ENCODE results near the gene SLC2A3. TPM values are rescaled to one million over a fixed set of nuclear protein-coding genes. Genes with fewer than 3 reads are reported as not detected.

SLC2A3 gene
- total and polyA plus RNA-seq, 2 donors (not counting 3 experiments of a cell fraction or from before 2014, with no cell fraction given) = 13.9 to 20.8 TPM

DNA sequence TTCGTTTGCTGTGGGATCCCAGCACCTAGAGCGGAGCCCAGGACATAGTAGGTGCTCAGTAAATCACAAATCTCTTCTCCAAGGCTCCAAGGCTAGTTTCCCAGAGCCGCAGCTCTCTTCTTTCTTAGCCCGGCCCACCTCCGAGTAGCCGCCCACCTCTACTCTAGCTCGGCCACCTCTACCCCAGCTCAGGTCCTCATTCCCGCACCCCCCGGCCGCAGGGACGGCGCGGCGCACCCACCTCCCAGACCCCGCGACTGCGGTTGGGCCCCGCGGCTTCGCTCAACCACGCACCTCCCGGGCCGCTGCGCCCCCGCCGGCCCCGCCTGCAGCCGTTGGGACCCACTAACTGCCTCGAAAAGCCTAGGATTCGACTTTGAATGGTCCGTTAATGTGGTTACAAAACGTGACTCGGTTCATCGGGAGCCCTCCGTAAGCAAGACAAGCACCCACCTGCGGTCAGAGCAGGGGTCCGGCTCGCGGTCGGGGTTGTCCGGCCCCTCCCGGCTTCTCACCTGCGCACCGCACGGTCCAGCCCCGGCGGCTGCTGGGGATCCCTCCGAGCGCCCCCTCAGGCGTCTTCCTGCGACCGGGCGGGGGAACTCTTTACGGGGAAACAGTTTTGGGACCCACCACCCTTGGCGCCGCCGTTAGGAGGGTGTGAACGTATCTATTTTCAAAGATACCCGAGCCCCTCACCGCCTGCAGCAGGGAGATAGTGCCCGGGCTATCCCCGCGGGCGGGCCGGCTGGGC is 63.2 kb downstream of the SLC2A3 start, which contains the start of gene SLC2A14:
Gene SLC2A14, minus strand, starts transcription at position 350 of the 754 bp plus-strand sequence. CDS start 3,035 bp downstream, outside the sequence.
- no peaks in the 10 kb centered on the region for H3K4me1 ChIP-seq (ENCODE audit: control insufficient read depth, extremely low read depth, insufficient read depth, low read length)
- intact Hi-C loops (cut with micrococcal nuclease) (no loop called here), dilution Hi-C loops (cut with MboI; ENCODE audit: extremely low pct_ligation_motif_present, low sequenced_read_pairs) (no loop called here)
- H3K79me2 ChIP-seq (ENCODE audit: control insufficient read depth, insufficient read depth, low read length) = no peaks in the 10 kb centered on the region
- no peak for DNase-seq (ENCODE audit: low read depth, low spot score)
- peaks cover 34 to 41% of the 10 kb centered on the region in 2 experiments for H3K27me3 ChIP-seq (ENCODE audit: control insufficient read depth in 2 of 2, insufficient read depth in 2 of 2, low read length in 2 of 2)
- H3K4me3 ChIP-seq (replicated peaks in 1 of 3; ENCODE audit: insufficient read depth in 1 of 3, low read depth in 1 of 3, low read length in 3 of 3) = no peak within 1 kb of the TSS
- H4K20me1 ChIP-seq (replicated peaks; ENCODE audit: control insufficient read depth, extremely low read depth, insufficient read depth, low read length) = no peaks in the 10 kb centered on the region
- ChIA-PET CTCF (no interaction called here), POLR2A (no interaction called here)
- no peaks in the 10 kb centered on the region for H3K36me3 ChIP-seq (ENCODE audit: control insufficient read depth in 2 of 2, extremely low read depth in 1 of 2, insufficient read depth in 2 of 2, low read length in 2 of 2)
- no peak within 1 kb of the TSS for H2AFZ ChIP-seq (ENCODE audit: low read depth, low read length)
- H3K27ac ChIP-seq (ENCODE audit: insufficient read depth, low read depth, low read length) = no peak within 1 kb of the TSS
- H3K9me1 ChIP-seq (replicated peaks; ENCODE audit: control insufficient read depth, extremely low read depth, insufficient read depth, low read length) = no peaks in the 10 kb centered on the region
- no peak within 1 kb of the TSS for H3K9ac ChIP-seq (replicated peaks; ENCODE audit: extremely low read depth, insufficient read depth, low read length)
- TF ChIP-seq EZH2 (IDR thresholded peaks at IDR 0.05; ENCODE audit: borderline replicate concordance, low read depth, low read length, severe bottlenecking) = peak; percentile 90
- TF ChIP-seq POLR2A (IDR thresholded peaks at IDR 0.05; ENCODE audit: low read depth, low read length) = no peak
- FAIRE-seq = no peak
- H3K4me2 ChIP-seq (ENCODE audit: insufficient read depth, low read length) = no peak within 1 kb of the TSS
- H3K9me3 ChIP-seq (replicated peaks; ENCODE audit: control insufficient read depth, insufficient read depth, low read length) = no peaks in the 10 kb centered on the region
- no TSS peak for BruUV-seq (replicated peaks)

DNA sequence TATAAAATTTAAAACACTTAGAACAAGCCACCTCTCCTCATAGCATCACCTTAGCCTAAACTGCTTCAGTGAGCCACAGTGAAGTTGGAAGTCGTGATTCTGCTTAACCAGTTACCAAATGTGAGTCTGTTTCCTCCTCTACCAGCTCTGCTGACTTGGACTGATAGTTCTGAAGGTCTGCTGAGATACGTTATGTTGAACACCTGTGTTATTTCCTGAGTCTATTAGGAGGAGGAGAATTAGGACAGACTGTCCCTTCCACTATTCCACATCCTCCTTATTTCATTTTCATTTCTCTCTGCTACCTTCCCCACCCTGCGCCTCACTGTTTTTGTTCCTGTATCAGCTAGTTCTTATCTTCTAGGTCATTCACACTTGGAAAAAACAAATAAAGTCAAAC is 65.7 kb downstream of the SLC2A3 start:
- BruUV-seq (replicated peaks) = no TSS peak
- no peak overlapping the region for H3K4me3 ChIP-seq (replicated peaks in 1 of 3; ENCODE audit: insufficient read depth in 1 of 3, low read depth in 1 of 3, low read length in 3 of 3)
- no peak overlapping the region for H3K4me2 ChIP-seq (ENCODE audit: insufficient read depth, low read length)
- POLR2A ChIA-PET = no interaction called here
- H3K4me1 ChIP-seq (ENCODE audit: control insufficient read depth, extremely low read depth, insufficient read depth, low read length) = no peaks in the 10 kb centered on the region
- H3K9me3 ChIP-seq (replicated peaks; ENCODE audit: control insufficient read depth, insufficient read depth, low read length) = no peaks in the 10 kb centered on the region
- DNase-seq (ENCODE audit: low read depth, low spot score) (no peak), FAIRE-seq (no peak)
- H3K36me3 ChIP-seq (ENCODE audit: control insufficient read depth in 2 of 2, extremely low read depth in 1 of 2, insufficient read depth in 2 of 2, low read length in 2 of 2) = no peaks in the 10 kb centered on the region
- no peak overlapping the region for H2AFZ ChIP-seq (ENCODE audit: low read depth, low read length)
- intact Hi-C loops (cut with micrococcal nuclease) (no loop called here), dilution Hi-C loops (cut with MboI; ENCODE audit: extremely low pct_ligation_motif_present, low sequenced_read_pairs) (no loop called here)
- H3K9me1 ChIP-seq (replicated peaks; ENCODE audit: control insufficient read depth, extremely low read depth, insufficient read depth, low read length) = no peaks in the 10 kb centered on the region
- H3K79me2 ChIP-seq (ENCODE audit: control insufficient read depth, insufficient read depth, low read length) = no peaks in the 10 kb centered on the region
- no peaks in the 10 kb centered on the region for H4K20me1 ChIP-seq (replicated peaks; ENCODE audit: control insufficient read depth, extremely low read depth, insufficient read depth, low read length)
- TF ChIP-seq JUN (IDR thresholded peaks at IDR 0.05; ENCODE audit: borderline replicate concordance, insufficient read depth, insufficient read length, low read depth) (no peak), POLR2AphosphoS5 (IDR thresholded peaks at IDR 0.05; ENCODE audit: insufficient read depth, low read depth, low read length) (no peak), FOS (IDR thresholded peaks at IDR 0.05; ENCODE audit: borderline replicate concordance, insufficient read depth, low read length) (no peak), MYC (IDR thresholded peaks at IDR 0.05; ENCODE audit: low read depth, low read length) (no peak), POLR2A (IDR thresholded peaks at IDR 0.05; ENCODE audit: low read depth, low read length) (no peak), GATA2 (IDR thresholded peaks at IDR 0.05; ENCODE audit: insufficient read depth, insufficient read length, low read depth, low read length) (no peak), EZH2 (IDR thresholded peaks at IDR 0.05; ENCODE audit: borderline replicate concordance, low read depth, low read length, severe bottlenecking) (no peak)
- TF ChIP-seq, protein P1, sequence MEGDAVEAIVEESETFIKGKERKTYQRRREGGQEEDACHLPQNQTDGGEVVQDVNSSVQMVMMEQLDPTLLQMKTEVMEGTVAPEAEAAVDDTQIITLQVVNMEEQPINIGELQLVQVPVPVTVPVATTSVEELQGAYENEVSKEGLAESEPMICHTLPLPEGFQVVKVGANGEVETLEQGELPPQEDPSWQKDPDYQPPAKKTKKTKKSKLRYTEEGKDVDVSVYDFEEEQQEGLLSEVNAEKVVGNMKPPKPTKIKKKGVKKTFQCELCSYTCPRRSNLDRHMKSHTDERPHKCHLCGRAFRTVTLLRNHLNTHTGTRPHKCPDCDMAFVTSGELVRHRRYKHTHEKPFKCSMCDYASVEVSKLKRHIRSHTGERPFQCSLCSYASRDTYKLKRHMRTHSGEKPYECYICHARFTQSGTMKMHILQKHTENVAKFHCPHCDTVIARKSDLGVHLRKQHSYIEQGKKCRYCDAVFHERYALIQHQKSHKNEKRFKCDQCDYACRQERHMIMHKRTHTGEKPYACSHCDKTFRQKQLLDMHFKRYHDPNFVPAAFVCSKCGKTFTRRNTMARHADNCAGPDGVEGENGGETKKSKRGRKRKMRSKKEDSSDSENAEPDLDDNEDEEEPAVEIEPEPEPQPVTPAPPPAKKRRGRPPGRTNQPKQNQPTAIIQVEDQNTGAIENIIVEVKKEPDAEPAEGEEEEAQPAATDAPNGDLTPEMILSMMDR (IDR thresholded peaks at IDR 0.05; ENCODE audit: extremely low read depth in 1 of 2, insufficient read depth in 1 of 2, low read depth in 1 of 2, low read length in 2 of 2) = no peak
- TF ChIP-seq, protein P2, sequence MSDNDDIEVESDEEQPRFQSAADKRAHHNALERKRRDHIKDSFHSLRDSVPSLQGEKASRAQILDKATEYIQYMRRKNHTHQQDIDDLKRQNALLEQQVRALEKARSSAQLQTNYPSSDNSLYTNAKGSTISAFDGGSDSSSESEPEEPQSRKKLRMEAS (IDR thresholded peaks at IDR 0.05; ENCODE audit: insufficient read depth, insufficient read length) = no peak
- CTCF ChIA-PET = interaction anchor here (1.0 kb wide), 1 partner anchor 64 kb away, joined by 3 read pairs; no protein-coding TSS in a partner anchor
- no peak overlapping the region for H3K9ac ChIP-seq (replicated peaks; ENCODE audit: extremely low read depth, insufficient read depth, low read length)
- peaks cover 34 to 41% of the 10 kb centered on the region in 2 experiments for H3K27me3 ChIP-seq (ENCODE audit: control insufficient read depth in 2 of 2, insufficient read depth in 2 of 2, low read length in 2 of 2)
- no peak overlapping the region for H3K27ac ChIP-seq (ENCODE audit: insufficient read depth, low read depth, low read length)
